ENCODE results near the gene CST9. TPM values are rescaled to one million over a fixed set of nuclear protein-coding genes. Genes with fewer than 3 reads are reported as not detected.

The CST9 gene
- total RNA-seq (2021; ENCODE audit: unreplicated experiment), result not detected
- not detected for polyA plus RNA-seq (2012; ENCODE audit: insufficient read length)
- Bru-seq, nascent RNA, result not detected
- BruChase-seq, experiment 1, labeled RNA remaining after a 2-hour chase, result not detected
- not detected for BruChase-seq, experiment 2, labeled RNA remaining after a 6-hour chase
- long read RNA-seq, result 0 reads

DNA sequence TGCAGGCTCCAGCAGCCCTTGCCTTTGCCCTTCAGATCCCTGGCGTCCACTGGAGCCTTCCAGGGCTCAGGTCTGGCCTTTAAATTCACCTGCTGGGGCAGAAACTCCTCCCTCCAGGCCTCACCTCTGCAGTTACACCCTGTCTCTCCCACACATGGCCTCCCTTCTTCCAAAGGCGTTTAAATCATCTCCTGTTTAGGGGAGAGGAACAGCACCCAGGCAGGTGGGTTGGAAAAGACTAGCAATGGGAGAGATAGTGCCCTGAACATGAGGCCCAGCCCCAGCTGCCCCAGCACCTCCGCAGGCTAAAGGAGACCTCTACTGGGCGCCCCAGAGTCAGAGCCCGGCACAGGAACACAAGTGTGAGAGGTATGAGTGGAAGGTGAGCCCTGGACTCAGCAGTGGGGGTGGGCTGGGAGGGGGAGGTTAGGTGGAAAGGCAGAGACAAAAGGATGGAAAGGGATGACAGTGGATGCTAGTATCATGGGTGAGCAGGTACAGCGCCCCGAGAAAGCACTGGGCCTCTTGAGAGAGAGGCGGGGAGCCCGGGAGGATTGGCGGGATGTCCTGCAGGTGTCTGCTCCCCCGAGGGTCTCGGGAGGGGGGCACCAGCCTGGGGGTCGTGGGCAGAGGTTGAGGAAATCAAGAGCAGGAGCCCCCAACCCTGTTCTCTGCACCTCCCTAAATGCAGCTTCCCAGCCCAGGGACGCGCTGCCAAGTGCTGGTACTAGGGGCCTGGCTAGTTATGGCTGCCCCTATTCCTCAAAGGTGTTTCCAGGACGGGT is at the start of gene CST9:
CST9 (minus strand) TSS at position 51 of the 785 bp plus-strand sequence. CDS start 53 bp downstream, outside the sequence.
- Histone ChIP-seq H3K27ac (ENCODE audit: low read length) (no peak within 1 kb of the TSS), H3K4me1 (ENCODE audit: control insufficient read depth, insufficient read depth, low read length) (no peaks in the 10 kb centered on the region), H3K4me3 (ENCODE audit: low read depth in 2 of 2, low read length in 2 of 2) (no peak within 1 kb of the TSS), H3K36me3 (ENCODE audit: control insufficient read depth, insufficient read depth, low read length) (no peaks in the 10 kb centered on the region), H3K9me3 (ENCODE audit: control insufficient read depth, insufficient read depth, low read depth, low read length) (no peaks in the 10 kb centered on the region), H3K27me3 (ENCODE audit: control insufficient read depth, insufficient read depth, low read length) (no peaks in the 10 kb centered on the region; the same call in 1 of the 2 replicates)
- intact Hi-C loops (cut with micrococcal nuclease; ENCODE audit: unreplicated experiment), result loop anchor here (1.0 kb wide), 1 partner anchor 164 kb away; no protein-coding TSS in a partner anchor
- POLR2A ChIA-PET, result interaction anchor here (0.7 kb wide), 1 partner anchor 113 kb away, joined by 4 read pairs; no protein-coding TSS in a partner anchor
- in situ Hi-C loops (cut with HindIII; ENCODE audit: low pct_unique_long_range_greater_than_20kb, low sequenced_read_pairs), result no loop called here
- no TSS peak for BruUV-seq (replicated peaks)
- CTCF ChIA-PET, result no interaction called here
- ATAC-seq (no peak), DNase-seq (ENCODE audit: low read depth, low spot score) (no peak)
- TF ChIP-seq REST (IDR thresholded peaks at IDR 0.05; ENCODE audit: insufficient read depth in 1 of 2, low read depth in 2 of 2, low read length in 1 of 2) (no peak), CTCF (IDR thresholded peaks at IDR 0.05) (no peak), TCF7L2 (IDR thresholded peaks at IDR 0.05; ENCODE audit: low read depth, low read length) (no peak), POLR2AphosphoS5 (IDR thresholded peaks at IDR 0.05; ENCODE audit: low read depth, low read length) (no peak), SIN3A (IDR thresholded peaks at IDR 0.05; ENCODE audit: borderline replicate concordance, insufficient read depth, low read depth, low read length) (no peak)

- no peak overlapping the region for H3K27ac ChIP-seq (ENCODE audit: low read length)
- CTCF ChIA-PET, result no interaction called here
- DNase-seq (ENCODE audit: low read depth, low spot score) (no peak), ATAC-seq (no peak)
- intact Hi-C loops (cut with micrococcal nuclease; ENCODE audit: unreplicated experiment) (no loop called here), in situ Hi-C loops (cut with HindIII; ENCODE audit: low pct_unique_long_range_greater_than_20kb, low sequenced_read_pairs) (no loop called here)
- H3K4me3 ChIP-seq (ENCODE audit: low read depth in 2 of 2, low read length in 2 of 2), result no peak overlapping the region
- H3K9me3 ChIP-seq (ENCODE audit: control insufficient read depth, insufficient read depth, low read depth, low read length), result no peaks in the 10 kb centered on the region
- BruUV-seq (replicated peaks), result no TSS peak
- no peaks in the 10 kb centered on the region for H3K36me3 ChIP-seq (ENCODE audit: control insufficient read depth, insufficient read depth, low read length)
- TF ChIP-seq POLR2AphosphoS5 (IDR thresholded peaks at IDR 0.05; ENCODE audit: low read depth, low read length), result no peak
- TF ChIP-seq SIN3A (IDR thresholded peaks at IDR 0.05; ENCODE audit: borderline replicate concordance, insufficient read depth, low read depth, low read length), result no peak
- TF ChIP-seq REST (IDR thresholded peaks at IDR 0.05; ENCODE audit: insufficient read depth in 1 of 2, low read depth in 2 of 2, low read length in 1 of 2), result no peak
- TF ChIP-seq TCF7L2 (IDR thresholded peaks at IDR 0.05; ENCODE audit: low read depth, low read length), result no peak
- TF ChIP-seq CTCF (IDR thresholded peaks at IDR 0.05), result no peak
- POLR2A ChIA-PET, result no interaction called here
- H3K4me1 ChIP-seq (ENCODE audit: control insufficient read depth, insufficient read depth, low read length), result no peaks in the 10 kb centered on the region
- H3K27me3 ChIP-seq (ENCODE audit: control insufficient read depth, insufficient read depth, low read length), result peaks cover 3% of the 10 kb centered on the region
Measured at GRCh38 chr20:23654717-23655116, 49.0 kb upstream of the CST9 start.

Measured in Panc1 (cell line).